H1 (cell line): ENCODE data around the gene UTP15. TPM values are rescaled to one million over a fixed set of nuclear protein-coding genes. Genes with fewer than 3 reads are reported as not detected.

ENCODE experiments used
- CTCF ChIA-PET: fragments of 300-600 bp; sonication (Branson Sonifier 250); formaldehyde crosslinking; loops from one replicate; lab custom pipeline; 2021; ENCODE audit not compliant: partially characterized antibody; lab: Charles Lee
- POLR2A ChIA-PET: fragments of 300-600 bp; sonication (Branson Sonifier 250); formaldehyde crosslinking; loops from one replicate; lab custom pipeline; 2021; ENCODE audit warnings: inconsistent platforms; ENCODE audit not compliant: partially characterized antibody; lab: Charles Lee
- DNase-seq, 2 experiments: peaks; one replicate each; pipeline versions ENCODE4 v3.0.0 to v3.0.0-alpha.2; 2010 to 2022; ENCODE audit warnings: low spot score in 2 of 2, low read depth in 1 of 2, mixed read lengths in 1 of 2
- FAIRE-seq: peaks from 2 replicates; lab custom pipeline; 2011; peaks lifted over from hg19 to GRCh38; lab: Jason Lieb, UNC
- H2AFZ ChIP-seq: 2 replicates; pipeline ENCODE4 v1.8.1; 2012; ENCODE audit warnings: low read length, inconsistent platforms
- H2AK5ac ChIP-seq: 2 replicates; pipeline ENCODE4 v1.6.1; 2013; ENCODE audit warnings: low read depth, low read length
- H2BK120ac ChIP-seq: replicated peaks from 2 replicates; pipeline ENCODE3; 2013; ENCODE audit warnings: low read depth, low read length, inconsistent platforms
- H2BK12ac ChIP-seq: 2 replicates; pipeline ENCODE4 v1.6.1; 2013; ENCODE audit warnings: low read depth, low read length
- H2BK15ac ChIP-seq: 2 replicates; pipeline ENCODE4 v1.6.1; 2013; ENCODE audit warnings: low read length
- H2BK20ac ChIP-seq: 2 replicates; pipeline ENCODE4 v1.6.1; 2013; ENCODE audit warnings: low read length
- H2BK5ac ChIP-seq: 2 replicates; pipeline ENCODE4 v1.6.1; 2013; ENCODE audit warnings: low read depth, low read length
- H3K14ac ChIP-seq: 2 replicates; pipeline ENCODE4 v1.6.1; 2013; ENCODE audit warnings: inconsistent platforms; ENCODE audit not compliant: insufficient read length
- H3K18ac ChIP-seq: 2 replicates; pipeline ENCODE4 v1.6.1; 2013; ENCODE audit warnings: low read length; ENCODE audit errors: extremely low read depth
- H3K23ac ChIP-seq: 2 replicates; pipeline ENCODE4 v1.6.1; 2013; ENCODE audit warnings: inconsistent platforms; ENCODE audit not compliant: insufficient read length
- H3K23me2 ChIP-seq: 2 replicates; pipeline ENCODE4 v1.6.1; 2013; ENCODE audit warnings: low read depth, low read length
- H3K27ac ChIP-seq: 2 replicates; pipeline ENCODE4 v1.6.1; 2011; ENCODE audit warnings: low read depth, low read length, inconsistent platforms
- H3K27me3 ChIP-seq, 4 experiments: replicated peaks in 1 of 4; 1 replicate in 1 of 4; 2 replicates in 3 of 4; pipeline versions ENCODE4 v1.6.1 to v1.8.1; 2011 to 2013; ENCODE audit warnings: low read length in 3 of 4, mild to moderate bottlenecking in 3 of 4, inconsistent platforms in 2 of 4, mixed read lengths in 2 of 4, moderate library complexity in 1 of 4; ENCODE audit not compliant: control insufficient read depth in 3 of 4, insufficient read depth in 3 of 4; ENCODE audit errors: extremely low read depth in 1 of 4
- H3K36me3 ChIP-seq, 4 experiments: 2 replicates each; pipeline versions ENCODE4 v1.6.1 to v1.8.1; 2011 to 2013; ENCODE audit warnings: mild to moderate bottlenecking in 4 of 4, low read length in 3 of 4, moderate library complexity in 2 of 4, control low read depth in 1 of 4, inconsistent platforms in 1 of 4; ENCODE audit not compliant: insufficient read depth in 4 of 4, control insufficient read depth in 2 of 4
- H3K4ac ChIP-seq: replicated peaks from 2 replicates; pipeline ENCODE3; 2013; ENCODE audit warnings: low read length, low read depth, mixed read lengths, inconsistent platforms; ENCODE audit not compliant: insufficient read length
- H3K4me1 ChIP-seq, 4 experiments: replicated peaks in 1 of 4; 1 replicate in 1 of 4; 2 replicates in 3 of 4; pipeline versions ENCODE4 v1.6.1 to v1.8.1; 2011 to 2013; ENCODE audit warnings: low read length in 3 of 4, inconsistent platforms in 2 of 4, mixed read lengths in 1 of 4; ENCODE audit not compliant: insufficient read depth in 4 of 4, control insufficient read depth in 3 of 4
- H3K4me2 ChIP-seq, 2 experiments: 2 replicates each; pipeline versions ENCODE4 v1.6.1 to v1.8.1; 2011 to 2013; ENCODE audit warnings: low read depth in 2 of 2, low read length in 2 of 2, control low read depth in 1 of 2, inconsistent platforms in 1 of 2, mild to moderate bottlenecking in 1 of 2; ENCODE audit not compliant: insufficient read depth in 1 of 2
- H3K4me3 ChIP-seq, 4 experiments: fragments of 200-600, 300-600 bp in 1 of 4; sonication (generic), shearing (Covaris generic), sonication (Bioruptor Twin) in 1 of 4; 2 replicates each; pipeline versions ENCODE4 v1.5.1 to v1.8.1; 2011 to 2016; ENCODE audit warnings: low read length in 4 of 4, low read depth in 3 of 4, control low read depth in 2 of 4, inconsistent platforms in 2 of 4, mild to moderate bottlenecking in 2 of 4, mixed read lengths in 1 of 4, moderate library complexity in 1 of 4; ENCODE audit not compliant: insufficient read depth in 2 of 4; ENCODE audit errors: extremely low read depth in 1 of 4
- H3K56ac ChIP-seq: replicated peaks from 2 replicates; pipeline ENCODE3; 2013; ENCODE audit warnings: low read depth, mild to moderate bottlenecking, mixed read lengths, low read length, inconsistent platforms; ENCODE audit not compliant: insufficient read length
- H3K79me1 ChIP-seq: 2 replicates; pipeline ENCODE4 v1.6.1; 2013; ENCODE audit warnings: low read depth, low read length, control low read depth
- H3K79me2 ChIP-seq, 2 experiments: 2 replicates each; pipeline versions ENCODE4 v1.6.1 to v1.8.1; 2012 to 2013; ENCODE audit warnings: low read length in 2 of 2, mild to moderate bottlenecking in 2 of 2, inconsistent platforms in 1 of 2; ENCODE audit not compliant: insufficient read depth in 2 of 2, control insufficient read depth in 1 of 2
- H3K9ac ChIP-seq, 4 experiments: replicated peaks in 1 of 4; 1 replicate in 1 of 4; 2 replicates in 3 of 4; pipeline versions ENCODE4 v1.6.1 to v1.8.1; 2011 to 2013; ENCODE audit warnings: low read depth in 3 of 4, low read length in 3 of 4, control low read depth in 2 of 4, mild to moderate bottlenecking in 2 of 4, moderate library complexity in 2 of 4, inconsistent platforms in 1 of 4; ENCODE audit errors: extremely low read depth in 1 of 4
- H3K9me3 ChIP-seq, 2 experiments: 2 replicates each; pipeline versions ENCODE4 v1.6.1 to v1.8.1; 2012 to 2013; ENCODE audit warnings: mild to moderate bottlenecking in 2 of 2, moderate library complexity in 2 of 2, control low read depth in 1 of 2, inconsistent platforms in 1 of 2, low read depth in 1 of 2, low read length in 1 of 2, mixed read lengths in 1 of 2; ENCODE audit not compliant: insufficient read depth in 2 of 2
- H4K20me1 ChIP-seq, 2 experiments: replicated peaks in 1 of 2; 2 replicates each; pipeline versions ENCODE3 to v1.8.1; 2011 to 2013; ENCODE audit warnings: inconsistent platforms in 2 of 2, low read length in 2 of 2, mild to moderate bottlenecking in 1 of 2; ENCODE audit not compliant: insufficient read depth in 2 of 2, control insufficient read depth in 1 of 2
- H4K5ac ChIP-seq: 2 replicates; pipeline ENCODE4 v1.6.1; 2013; ENCODE audit warnings: low read length, low read depth, mixed read lengths, inconsistent platforms; ENCODE audit not compliant: insufficient read length
- H4K8ac ChIP-seq: 2 replicates; pipeline ENCODE4 v1.8.0; 2013; ENCODE audit warnings: mild to moderate bottlenecking, moderate library complexity, low read length, inconsistent platforms; ENCODE audit not compliant: insufficient read depth; ENCODE audit errors: extremely low read depth
- H4K91ac ChIP-seq: replicated peaks from 2 replicates; pipeline ENCODE3; 2013; ENCODE audit warnings: low read length, mixed read lengths, inconsistent platforms; ENCODE audit not compliant: insufficient read length
- ATF3 ChIP-seq: IDR thresholded peaks from 2 replicates; pipeline ENCODE4 v1.6.1; 2011; ENCODE audit warnings: low read depth, mild to moderate bottlenecking, low read length; ENCODE audit not compliant: insufficient read depth
- BCL11A ChIP-seq, 2 experiments: IDR thresholded peaks; one replicate each; pipeline ENCODE4 v1.6.1; 2011; ENCODE audit warnings: low read depth in 2 of 2, low read length in 2 of 2, mild to moderate bottlenecking in 2 of 2
- BRCA1 ChIP-seq: IDR thresholded peaks from 2 replicates; pipeline ENCODE4 v1.6.1; 2012; ENCODE audit warnings: low read depth, low read length, improper control_type of control experiment
- CBX8 ChIP-seq: fragments of 300-800, 300-1000 bp; sonication (generic); IDR thresholded peaks from 2 replicates; pipeline ENCODE4 v1.7.1; 2016; ENCODE audit warnings: low read depth, low read length, borderline replicate concordance
- EZH2 ChIP-seq: fragments of 200-600 bp; sonication (generic); IDR thresholded peaks from 2 replicates; pipeline ENCODE4 v1.7.1; 2012; ENCODE audit warnings: low read depth, mild to moderate bottlenecking, moderate library complexity, low read length, inconsistent platforms; ENCODE audit not compliant: severe bottlenecking
- GABPA ChIP-seq: IDR thresholded peaks from 2 replicates; pipeline ENCODE4 v1.6.1; 2011; ENCODE audit warnings: mild to moderate bottlenecking, low read length, moderate library complexity, borderline replicate concordance; ENCODE audit not compliant: insufficient read depth
- HDAC2 ChIP-seq, 2 experiments: fragments of 300-600 bp in 1 of 2; sonication (generic) in 1 of 2; IDR thresholded peaks; 2 replicates each; pipeline ENCODE4 v1.6.1; 2011 to 2012; ENCODE audit warnings: low read depth in 2 of 2, low read length in 2 of 2, mild to moderate bottlenecking in 2 of 2, moderate library complexity in 2 of 2, borderline replicate concordance in 1 of 2, inconsistent platforms in 1 of 2
- KDM4A ChIP-seq: IDR thresholded peaks from one replicate; pipeline ENCODE4 v1.7.1; 2012; ENCODE audit warnings: low read depth, mild to moderate bottlenecking, moderate library complexity, low read length, inconsistent platforms; ENCODE audit not compliant: severe bottlenecking
- NANOG ChIP-seq: IDR thresholded peaks from 2 replicates; pipeline ENCODE4 v1.6.1; 2011; ENCODE audit warnings: low read length, low read depth, mild to moderate bottlenecking, inconsistent platforms; ENCODE audit not compliant: insufficient read depth, poor library complexity, severe bottlenecking
- POU5F1 ChIP-seq: IDR thresholded peaks from 2 replicates; pipeline ENCODE4 v1.6.1; 2011; ENCODE audit warnings: low read depth, mild to moderate bottlenecking, low read length, moderate library complexity
- ZNF274 ChIP-seq: IDR thresholded peaks from 2 replicates; pipeline ENCODE4 v1.7.0; 2012; ENCODE audit warnings: low read length, borderline replicate concordance; ENCODE audit errors: extremely low read depth
- WGBS, 2 experiments: shearing (Covaris generic) in 1 of 2; methylation state at CpG; one replicate each; pipeline versions ENCODE4 v1.1.6 to v1.1.7; 2013 to 2015; ENCODE audit warnings: low lambda C conversion rate in 2 of 2, mixed read lengths in 2 of 2, inconsistent platforms in 1 of 2, low coverage in 1 of 2, missing lambda C conversion rate in 1 of 2; ENCODE audit not compliant: insufficient replicate concordance in 2 of 2, insufficient coverage in 1 of 2, insufficient read length in 1 of 2; ENCODE audit errors: extremely low coverage in 1 of 2, missing lambda C conversion rate in 1 of 2; 5-methylcytosine and 5-hydroxymethylcytosine counted together
- polyA plus RNA-seq, 7 experiments: library from polyadenylated mRNA; depleted of rRNA in 3 of 7; stranded (reverse) in 5 of 7; unstranded in 2 of 7; fragments of >200 nt in 5 of 7; fragments of 200-250 nt in 2 of 7; gene quantifications; 1 replicate in 5 of 7; 2 replicates in 1 of 7; 4 replicates in 1 of 7; pipeline versions ENCODE4 v1.2.1 to v1.2.3, GENCODE V29; 2011 to 2013; ENCODE audit warnings: missing spikeins in 2 of 7, mixed read lengths in 2 of 7
- total RNA-seq: library from RNA; stranded (reverse); fragmentation: NEBNext Ultra II Directional; extraction: Animal tissue kit (Norgen Biotek cat#: 25700); gene quantifications from 2 replicates; pipeline ENCODE4 v1.2.1, GENCODE V29; 2021

Gene UTP15
- total and polyA plus RNA-seq, 2 of the 8 experiments (the other 6 are each of a cell fraction or from before 2014, with no cell fraction given) = 14.3 to 33.6 TPM

- no peak overlapping the region for H2BK12ac ChIP-seq
Observed at GRCh38 chr5:73599380-73599779, 33.8 kb downstream of the UTP15 start.

More at GRCh38 chr5:73599380-73599779, 33.8 kb downstream of the UTP15 start:
- no peak overlapping the region for H2BK120ac ChIP-seq
- H3K27ac ChIP-seq = no peak overlapping the region
- no peaks in the 10 kb centered on the region for H3K27me3 ChIP-seq
- no peaks in the 10 kb centered on the region for H3K9me3 ChIP-seq
- H3K9ac ChIP-seq = no peak overlapping the region
- H3K36me3 ChIP-seq = no peaks in the 10 kb centered on the region
- H3K4ac ChIP-seq = no peak overlapping the region
- no peaks in the 10 kb centered on the region for H3K79me2 ChIP-seq
- no peak overlapping the region for H2AFZ ChIP-seq
- no peak overlapping the region for H3K56ac ChIP-seq
- H3K4me3 ChIP-seq = no peak overlapping the region
- FAIRE-seq = no peak
- no peak overlapping the region for H3K18ac ChIP-seq
- ChIA-PET CTCF (interaction anchor here (1.0 to 1.5 kb wide), 2 partner anchors 8 to 172 kb away, joined by 3 to 9 read pairs; no protein-coding TSS in a partner anchor), POLR2A (no interaction called here)
- no peak for TF ChIP-seq CBX8
- TF ChIP-seq GABPA = no peak
- no peak for TF ChIP-seq POU5F1
- no peak for TF ChIP-seq KDM4A
- no peak for TF ChIP-seq NANOG
- no peak for TF ChIP-seq ATF3
- no peak for TF ChIP-seq HDAC2 (IDR thresholded peaks at IDR 0.05; ENCODE audit: borderline replicate concordance in 1 of 2, low read depth in 2 of 2, low read length in 2 of 2)
- TF ChIP-seq ZNF274 = no peak
- no peak for TF ChIP-seq BRCA1
- TF ChIP-seq EZH2 = no peak
- TF ChIP-seq BCL11A (IDR thresholded peaks at IDR 0.05; ENCODE audit: low read depth in 2 of 2, low read length in 2 of 2) = no peak
- H2BK5ac ChIP-seq = no peak overlapping the region
- H3K14ac ChIP-seq = no peak overlapping the region
- H4K91ac ChIP-seq = no peak overlapping the region
- H4K5ac ChIP-seq = no peak overlapping the region
- H3K4me1 ChIP-seq = no peaks in the 10 kb centered on the region
- DNase-seq = no peak
- no peak overlapping the region for H2BK20ac ChIP-seq
- no peak overlapping the region for H4K8ac ChIP-seq
- WGBS, 2 experiments = 90% methylated on average over 3 of the region's 3 CpGs; no CpG with 5 or more reads in 1 of the 2 experiments
- H4K20me1 ChIP-seq = no peaks in the 10 kb centered on the region
- H3K79me1 ChIP-seq = no peaks in the 10 kb centered on the region
- H2BK15ac ChIP-seq = no peak overlapping the region
- H3K23ac ChIP-seq = no peak overlapping the region
- H3K4me2 ChIP-seq = no peak overlapping the region
- no peaks in the 10 kb centered on the region for H3K23me2 ChIP-seq
- H2AK5ac ChIP-seq = no peak overlapping the region
